ENCODE data around the gene PRTG. TPM values are rescaled to one million over a fixed set of nuclear protein-coding genes. Genes with fewer than 3 reads are reported as not detected.

PRTG gene
- total RNA-seq, 1 donor from 2014 or later = 10.5 TPM

DNA sequence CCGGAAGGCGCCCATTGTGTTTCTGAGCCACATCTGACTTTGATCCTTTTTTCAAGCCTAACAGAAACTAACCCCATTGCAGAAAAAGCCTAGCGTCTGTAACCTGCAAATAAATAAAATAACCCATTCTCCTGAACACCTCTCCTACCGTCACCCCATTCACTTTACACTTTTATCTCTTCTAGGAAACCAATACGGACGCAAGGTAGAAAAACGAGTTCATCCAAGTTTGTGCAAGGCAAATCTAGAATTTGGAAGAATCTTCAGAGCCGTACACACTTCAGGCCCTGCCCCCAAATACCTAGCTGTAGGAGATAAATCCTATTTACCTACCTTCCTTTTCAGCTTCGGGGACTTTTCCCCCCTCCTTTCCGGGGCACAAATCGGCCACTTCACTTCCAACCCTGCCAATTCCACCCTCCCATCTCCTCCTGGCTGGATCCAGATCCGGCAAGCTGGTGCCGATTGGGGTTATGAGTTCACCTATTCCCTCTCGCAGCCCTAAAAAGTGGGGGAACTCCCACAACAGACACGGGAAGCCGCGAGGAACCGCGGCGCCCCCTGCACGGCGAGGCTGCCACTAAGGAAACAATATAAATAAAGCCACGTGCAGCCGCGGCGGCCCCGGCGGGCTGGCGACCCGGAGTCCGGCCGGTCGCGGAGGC is 987 bp downstream of the PRTG start:
- H3K4me1 ChIP-seq = peaks cover 7% of the 10 kb centered on the region
- DNase-seq (no peak), ATAC-seq (peak in 1 of 2 donors; percentile 59)
- no peaks in the 10 kb centered on the region for H3K9me3 ChIP-seq
- peak overlapping the region; percentile 88 for H3K4me3 ChIP-seq
- H3K27ac ChIP-seq = peak overlapping the region; percentile 66
- intact Hi-C loops (cut with DNase I) = no loop called here
- TF ChIP-seq, protein P1, sequence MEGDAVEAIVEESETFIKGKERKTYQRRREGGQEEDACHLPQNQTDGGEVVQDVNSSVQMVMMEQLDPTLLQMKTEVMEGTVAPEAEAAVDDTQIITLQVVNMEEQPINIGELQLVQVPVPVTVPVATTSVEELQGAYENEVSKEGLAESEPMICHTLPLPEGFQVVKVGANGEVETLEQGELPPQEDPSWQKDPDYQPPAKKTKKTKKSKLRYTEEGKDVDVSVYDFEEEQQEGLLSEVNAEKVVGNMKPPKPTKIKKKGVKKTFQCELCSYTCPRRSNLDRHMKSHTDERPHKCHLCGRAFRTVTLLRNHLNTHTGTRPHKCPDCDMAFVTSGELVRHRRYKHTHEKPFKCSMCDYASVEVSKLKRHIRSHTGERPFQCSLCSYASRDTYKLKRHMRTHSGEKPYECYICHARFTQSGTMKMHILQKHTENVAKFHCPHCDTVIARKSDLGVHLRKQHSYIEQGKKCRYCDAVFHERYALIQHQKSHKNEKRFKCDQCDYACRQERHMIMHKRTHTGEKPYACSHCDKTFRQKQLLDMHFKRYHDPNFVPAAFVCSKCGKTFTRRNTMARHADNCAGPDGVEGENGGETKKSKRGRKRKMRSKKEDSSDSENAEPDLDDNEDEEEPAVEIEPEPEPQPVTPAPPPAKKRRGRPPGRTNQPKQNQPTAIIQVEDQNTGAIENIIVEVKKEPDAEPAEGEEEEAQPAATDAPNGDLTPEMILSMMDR (IDR thresholded peaks at IDR 0.05) = no peak
- peaks cover 23% of the 10 kb centered on the region for H3K27me3 ChIP-seq (ENCODE audit: low read depth)
- no peaks in the 10 kb centered on the region for H3K36me3 ChIP-seq

GRCh38 chr15:55740981-55741832 is 1.7 kb downstream of the PRTG start:
- intact Hi-C loops (cut with DNase I) = no loop called here

GRCh38 chr15:55740359-55740878 is 2.5 kb downstream of the PRTG start:
- H3K4me3 ChIP-seq = no peak overlapping the region
- DNase-seq = no peak

More at GRCh38 chr15:55740981-55741832, 1.7 kb downstream of the PRTG start:
- Histone ChIP-seq H3K9me3 (no peaks in the 10 kb centered on the region), H3K27me3 (ENCODE audit: low read depth) (peaks cover 23% of the 10 kb centered on the region), H3K36me3 (no peaks in the 10 kb centered on the region), H3K27ac (no peak overlapping the region), H3K4me3 (peak overlapping the region; percentile 88), H3K4me1 (peaks cover 11% of the 10 kb centered on the region)
- ATAC-seq (peak in 1 of 2 donors; percentile 34), DNase-seq (no peak)
- TF ChIP-seq, protein P1 (IDR thresholded peaks at IDR 0.05) = no peak

GRCh38 chr15:55739641-55740040 is 3.3 kb downstream of the PRTG start:
- no peak for DNase-seq
- no peaks in the 10 kb centered on the region for H3K9me3 ChIP-seq
- no peak overlapping the region for H3K4me3 ChIP-seq
- peaks cover 23% of the 10 kb centered on the region for H3K27me3 ChIP-seq (ENCODE audit: low read depth)
- intact Hi-C loops (cut with DNase I) = no loop called here
- ATAC-seq = no peak
- no peak overlapping the region for H3K27ac ChIP-seq
- peaks cover 11% of the 10 kb centered on the region for H3K4me1 ChIP-seq
- H3K36me3 ChIP-seq = no peaks in the 10 kb centered on the region
- TF ChIP-seq, protein P1 (IDR thresholded peaks at IDR 0.05) = no peak

More at GRCh38 chr15:55740359-55740878, 2.5 kb downstream of the PRTG start:
- Histone ChIP-seq H3K4me1 (peaks cover 11% of the 10 kb centered on the region), H3K36me3 (no peaks in the 10 kb centered on the region), H3K27ac (no peak overlapping the region), H3K27me3 (ENCODE audit: low read depth) (peaks cover 23% of the 10 kb centered on the region), H3K9me3 (no peaks in the 10 kb centered on the region)
- no peak for ATAC-seq
- intact Hi-C loops (cut with DNase I) = no loop called here
- TF ChIP-seq, protein P1 (IDR thresholded peaks at IDR 0.05) = no peak

- Histone ChIP-seq H3K27me3 (ENCODE audit: low read depth) (peaks cover 16% of the 10 kb centered on the region), H3K27ac (no peak overlapping the region), H3K9me3 (no peaks in the 10 kb centered on the region), H3K4me1 (peaks cover 11% of the 10 kb centered on the region), H3K36me3 (no peaks in the 10 kb centered on the region), H3K4me3 (no peak overlapping the region)
- DNase-seq (no peak), ATAC-seq (no peak)
- TF ChIP-seq, protein P1 (IDR thresholded peaks at IDR 0.05) = no peak
- intact Hi-C loops (cut with DNase I) = no loop called here
Observed at GRCh38 chr15:55738715-55739114, 4.2 kb downstream of the PRTG start.

All from lower lobe of right lung (tissue), 2 donors.